ENCODE data around the gene CERS3. TPM values are rescaled to one million over a fixed set of nuclear protein-coding genes. Genes with fewer than 3 reads are reported as not detected.

The CERS3 gene
- polyA plus RNA-seq (ENCODE audit: insufficient read length in 3 of 3), result under 1 TPM in 2 of 3 donors, not detected in 1; 0.10 to 0.25 TPM

DNA sequence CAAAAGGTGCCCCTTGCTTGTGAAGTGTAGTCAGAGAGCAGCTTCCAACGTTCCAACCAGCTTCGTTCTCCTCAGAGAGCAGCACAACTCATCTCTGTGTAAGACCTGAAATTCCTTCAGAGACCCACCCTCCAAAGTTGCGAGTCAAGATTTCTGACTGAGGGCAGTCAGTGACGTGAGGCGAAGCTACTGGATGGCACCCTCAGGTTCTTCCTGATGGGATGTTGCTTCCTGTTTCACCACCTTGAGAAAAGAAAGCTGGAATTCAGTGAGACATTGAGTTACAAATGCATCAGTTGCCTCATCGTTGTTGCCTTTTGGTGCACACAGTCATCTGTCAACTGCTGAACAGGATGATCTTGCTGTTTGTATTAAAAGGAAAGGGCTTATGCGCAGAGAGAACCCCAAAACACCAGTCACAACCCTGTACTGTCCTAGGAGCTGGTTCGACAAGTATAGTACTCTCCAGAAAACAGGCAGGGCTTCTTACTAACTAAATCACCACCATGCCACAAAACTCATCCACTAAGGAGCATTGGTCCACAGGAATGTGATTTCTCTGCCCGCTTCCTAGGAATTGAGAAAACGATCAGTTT is at the start of gene CERS3:
TSS of gene CERS3 (minus strand) at position 118 of the 596 bp plus-strand sequence. CDS start 27,101 bp downstream, outside the sequence.
- DNase-seq (ENCODE audit: low read depth in 3 of 3, low spot score in 2 of 3), result no peak

DNA sequence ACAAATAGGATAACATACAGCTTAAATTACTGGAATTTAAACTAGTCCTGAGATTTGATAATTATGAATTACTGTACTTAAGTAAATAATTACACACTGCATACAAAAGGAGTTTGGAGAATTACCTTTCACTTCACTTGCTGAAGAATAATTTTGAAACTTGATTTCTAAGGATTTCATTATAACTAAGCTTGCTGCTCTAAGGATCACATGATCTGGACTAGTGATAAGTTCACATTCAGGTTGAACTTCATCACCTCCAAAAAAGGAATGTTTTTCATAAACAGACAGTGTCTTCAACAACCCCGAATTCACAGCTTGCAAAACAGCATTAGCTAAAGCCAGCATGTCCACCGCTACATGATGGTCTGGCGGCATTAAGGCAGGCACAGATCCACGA is 44.8 kb upstream of the CERS3 start:
- DNase-seq (ENCODE audit: low read depth in 3 of 3, low spot score in 2 of 3), result no peak

- no peak for DNase-seq (ENCODE audit: low read depth in 3 of 3, low spot score in 2 of 3)
These were observed 43.7 kb upstream of the CERS3 start for GRCh38 chr15:100572362-100572983.

- DNase-seq (ENCODE audit: low read depth in 3 of 3, low spot score in 2 of 3), result no peak
These were observed 42.9 kb upstream of the CERS3 start for GRCh38 chr15:100571592-100572167.

DNA sequence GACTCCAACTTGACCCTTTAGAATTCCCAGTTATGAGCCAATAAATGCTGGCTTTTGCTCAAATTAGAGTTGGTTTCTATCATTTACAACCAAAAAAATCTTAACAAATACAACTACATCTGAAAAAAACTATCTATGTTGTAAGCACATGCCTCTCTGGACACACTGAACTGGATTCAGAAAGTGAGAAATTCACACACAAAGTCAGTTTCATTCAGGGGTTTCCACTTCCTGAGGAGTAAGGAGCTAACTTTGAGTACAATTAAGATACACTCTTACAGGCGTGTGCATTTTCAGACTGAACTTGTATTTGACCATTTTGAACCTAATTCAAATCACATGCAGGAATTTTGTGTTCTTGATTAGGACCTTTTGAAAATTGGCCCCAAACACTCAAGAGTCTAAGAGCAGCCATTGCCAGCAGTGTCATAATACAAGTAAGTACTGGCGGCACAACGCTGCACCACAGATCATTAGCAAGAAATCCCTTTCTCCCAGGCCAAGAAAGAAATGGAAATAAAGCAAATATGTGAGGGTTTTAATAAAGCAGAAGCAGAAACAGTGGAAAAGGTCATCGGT is 42.1 kb upstream of the CERS3 start:
- no peak for DNase-seq (ENCODE audit: low read depth in 3 of 3, low spot score in 2 of 3)

- no peak for DNase-seq (ENCODE audit: low read depth in 3 of 3, low spot score in 2 of 3)
These were observed 41.5 kb upstream of the CERS3 start for GRCh38 chr15:100570275-100570674.

DNA sequence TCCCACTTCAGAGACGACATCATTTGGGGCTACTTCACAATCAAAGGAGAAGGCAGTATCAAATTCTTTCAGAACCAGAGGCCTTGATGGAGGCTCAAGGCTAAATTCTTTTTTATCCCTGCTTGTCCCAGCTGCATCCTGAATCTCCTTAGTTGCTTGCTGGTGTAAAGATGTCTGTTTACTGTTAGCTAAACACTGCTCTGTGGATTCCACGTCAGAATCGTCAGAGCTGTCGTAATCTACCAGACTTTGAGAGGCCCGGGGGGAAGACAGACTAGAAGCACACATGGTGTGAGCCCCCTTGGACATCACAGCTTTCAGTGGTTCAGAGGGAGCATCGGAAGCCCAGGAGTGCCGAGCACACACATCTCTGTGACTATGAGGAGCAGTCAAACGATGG is 40.6 kb upstream of the CERS3 start:
- DNase-seq (ENCODE audit: low read depth in 3 of 3, low spot score in 2 of 3), result no peak

- DNase-seq (ENCODE audit: low read depth in 3 of 3, low spot score in 2 of 3), result no peak
These were observed 38.3 kb upstream of the CERS3 start for GRCh38 chr15:100566850-100567628.

GRCh38 chr15:100565591-100565990 is 36.8 kb upstream of the CERS3 start:
- no peak for DNase-seq (ENCODE audit: low read depth in 3 of 3, low spot score in 2 of 3)

- no peak for DNase-seq (ENCODE audit: low read depth in 3 of 3, low spot score in 2 of 3)
These were observed 31.6 kb upstream of the CERS3 start for GRCh38 chr15:100560323-100560722.

DNA sequence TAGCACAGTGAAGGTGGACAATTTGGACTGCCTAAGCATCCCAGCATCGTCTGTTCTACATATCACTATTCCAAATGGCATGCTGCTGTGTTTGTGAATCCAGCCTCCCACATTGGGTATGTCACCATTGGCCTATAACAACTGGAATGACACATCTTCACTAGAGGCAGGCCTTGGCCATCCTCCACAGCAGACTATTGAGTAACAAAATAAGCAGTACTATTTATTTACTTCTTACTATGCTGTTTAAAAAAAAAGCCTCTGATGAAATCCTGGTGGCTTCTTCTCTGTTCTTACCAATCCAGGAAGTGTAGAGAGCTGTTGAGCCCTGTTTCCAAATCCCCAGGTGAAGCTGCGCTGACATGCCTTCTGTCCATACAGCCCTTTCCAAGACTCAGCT is 30.6 kb upstream of the CERS3 start:
- no peak for DNase-seq (ENCODE audit: low read depth in 3 of 3, low spot score in 2 of 3)

DNA sequence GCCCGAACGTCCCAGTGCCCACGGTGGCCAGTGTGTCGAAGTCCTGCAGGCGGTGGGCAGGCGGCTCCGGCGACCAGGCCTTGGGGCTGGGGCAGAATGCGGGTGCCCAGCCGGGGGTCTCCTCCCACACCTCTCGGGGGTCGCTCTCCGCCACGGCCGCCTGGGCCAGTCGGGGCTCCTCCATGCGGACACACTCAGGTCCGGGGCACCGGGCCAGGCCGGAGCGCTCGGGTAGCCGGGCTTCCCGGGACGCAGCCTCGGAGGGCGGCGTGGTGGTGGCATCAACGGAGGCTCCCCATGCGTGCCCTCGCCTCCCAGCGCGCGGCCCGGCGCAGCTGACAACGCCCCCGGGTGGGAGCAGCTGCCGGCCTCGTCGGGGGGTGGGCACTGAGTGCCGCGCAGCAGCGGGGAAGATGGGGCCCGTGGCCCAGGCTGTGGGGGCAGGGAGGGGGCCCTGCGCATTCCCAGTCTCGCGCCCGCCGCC is 30.1 kb upstream of the CERS3 start:
- no peak for DNase-seq (ENCODE audit: low read depth in 3 of 3, low spot score in 2 of 3)

DNA sequence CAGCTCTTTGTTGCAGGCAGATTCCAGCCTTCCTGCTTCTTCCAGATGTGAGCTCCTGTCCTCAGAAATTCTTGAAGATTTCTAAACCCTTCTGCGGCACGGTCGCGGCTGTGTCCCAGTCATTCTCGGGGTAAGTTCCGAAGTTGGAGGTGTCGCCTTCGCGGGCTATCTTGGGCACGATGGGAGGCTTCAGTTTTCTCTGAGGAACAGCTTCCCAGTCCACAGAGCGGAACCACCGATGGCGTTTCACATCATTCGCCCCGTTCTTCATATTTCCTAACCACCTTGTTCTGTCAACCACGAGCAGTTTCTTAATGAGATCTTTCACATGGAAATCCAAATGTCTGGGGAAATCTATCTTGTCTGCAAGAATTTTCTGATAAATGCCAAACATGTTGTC is 24.7 kb upstream of the CERS3 start:
- no peak for DNase-seq (ENCODE audit: low read depth in 3 of 3, low spot score in 2 of 3)

DNA sequence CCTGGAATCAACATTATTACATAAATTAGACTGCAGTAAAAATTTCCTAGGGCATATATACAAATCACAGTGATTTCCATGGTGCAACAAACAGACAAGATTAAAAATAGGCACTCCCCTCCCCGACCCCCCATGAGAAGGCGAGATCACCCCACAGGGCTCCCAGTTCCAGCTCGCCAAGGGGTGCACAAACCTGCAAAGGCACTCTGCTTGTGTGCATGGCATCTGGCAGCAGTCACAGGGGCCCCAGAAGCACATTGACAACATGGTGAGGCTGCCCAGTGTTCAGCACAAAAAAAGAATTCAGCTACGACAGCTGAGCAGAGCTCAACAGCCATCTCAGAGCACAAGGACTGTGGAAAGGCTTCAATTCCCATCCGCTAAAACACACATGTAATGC is 19.2 kb upstream of the CERS3 start:
- DNase-seq (ENCODE audit: low read depth in 3 of 3, low spot score in 2 of 3), result no peak

- DNase-seq (ENCODE audit: low read depth in 3 of 3, low spot score in 2 of 3), result no peak
These were observed 16.2 kb upstream of the CERS3 start for GRCh38 chr15:100544946-100545345.

- DNase-seq (ENCODE audit: low read depth in 3 of 3, low spot score in 2 of 3), result no peak
These were observed 15.6 kb upstream of the CERS3 start for GRCh38 chr15:100544338-100544841.

GRCh38 chr15:100542290-100542689 is 13.5 kb upstream of the CERS3 start:
- DNase-seq (ENCODE audit: low read depth in 3 of 3, low spot score in 2 of 3), result no peak

DNA sequence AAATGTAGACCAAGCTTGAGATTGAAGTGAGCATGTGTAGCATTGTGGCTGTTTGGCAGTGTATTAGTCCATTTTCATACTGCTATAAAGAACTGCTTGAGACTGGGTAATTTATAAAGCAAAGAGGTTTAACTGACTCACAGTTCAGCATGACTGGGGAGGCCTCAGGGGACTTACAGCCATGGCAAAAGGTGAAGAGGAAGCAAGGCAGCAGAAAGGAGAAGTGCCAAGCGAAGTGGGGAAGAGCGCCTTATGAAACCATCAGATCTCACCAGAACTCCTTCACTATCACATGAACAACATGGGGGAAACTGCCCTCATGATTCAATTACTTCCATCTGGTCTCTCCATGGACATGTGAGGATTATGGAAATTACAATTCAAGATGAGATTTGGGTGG is 8.6 kb upstream of the CERS3 start:
- no peak for DNase-seq (ENCODE audit: low read depth in 3 of 3, low spot score in 2 of 3)

- DNase-seq (ENCODE audit: low read depth in 3 of 3, low spot score in 2 of 3), result no peak
These were observed 8.0 kb upstream of the CERS3 start for GRCh38 chr15:100536733-100537132.

GRCh38 chr15:100533886-100534285 is 5.1 kb upstream of the CERS3 start:
- DNase-seq (ENCODE audit: low read depth in 3 of 3, low spot score in 2 of 3), result no peak

DNA sequence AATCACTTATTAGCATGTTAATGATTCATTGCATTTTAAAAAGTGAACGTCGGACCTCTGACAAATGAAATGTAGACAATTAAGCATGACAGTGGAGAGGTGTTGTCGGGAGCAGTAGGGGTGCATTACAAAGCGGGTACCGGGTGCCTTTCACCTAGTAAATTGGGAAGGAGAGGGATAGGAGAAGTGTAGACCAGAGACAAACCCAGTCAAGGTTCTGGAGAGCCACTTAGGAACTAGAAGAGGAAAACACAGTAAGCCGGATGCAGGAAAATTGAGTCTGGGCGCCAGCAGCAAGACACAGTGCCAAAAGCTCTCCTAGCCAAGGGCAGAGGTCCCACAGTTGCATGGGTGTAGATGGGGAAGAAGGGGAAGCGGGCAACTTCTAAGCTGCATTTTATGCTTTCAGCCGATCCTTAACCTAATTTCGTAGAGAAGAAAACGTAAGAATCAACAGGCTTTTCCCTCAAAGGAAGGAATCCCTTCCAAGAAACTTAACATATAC is 3.1 kb upstream of the CERS3 start:
- DNase-seq (ENCODE audit: low read depth in 3 of 3, low spot score in 2 of 3), result no peak
